DND-41 (cell line): ENCODE results near the gene PRKCE.

Experiments
- ATAC-seq: fragments of 200-7000 bp; cut with Tn5 transposase; 3 replicates; pipeline ENCODE4 v1.9.1; 2021; ENCODE audit warnings: low read depth; ENCODE audit not compliant: insufficient read depth
- DNase-seq: peaks from one replicate; pipeline ENCODE4 v3.0.0-alpha.2; 2020
- H2AFZ ChIP-seq: 2 replicates; pipeline ENCODE4 v1.6.0; 2012; ENCODE audit warnings: low read depth, low read length
- H3K27ac ChIP-seq: 2 replicates; pipeline ENCODE4 v1.5.1; 2012; ENCODE audit warnings: low read length, inconsistent platforms
- H3K27me3 ChIP-seq: fragments of 200-600 bp; sonication (generic); 2 replicates; pipeline ENCODE4 v1.6.0; 2012; ENCODE audit warnings: low read length, mild to moderate bottlenecking, inconsistent platforms; ENCODE audit not compliant: insufficient read depth, poor library complexity
- H3K36me3 ChIP-seq: 2 replicates; pipeline ENCODE4 v1.5.1; 2012; ENCODE audit warnings: low read length, inconsistent platforms; ENCODE audit not compliant: insufficient read depth
- H3K4me1 ChIP-seq: 2 replicates; pipeline ENCODE4 v1.5.1; 2012; ENCODE audit warnings: mild to moderate bottlenecking, low read length; ENCODE audit not compliant: insufficient read depth
- H3K4me2 ChIP-seq: 2 replicates; pipeline ENCODE4 v1.6.0; 2012; ENCODE audit warnings: mild to moderate bottlenecking, moderate library complexity, low read length, inconsistent platforms; ENCODE audit not compliant: insufficient read depth
- H3K4me3 ChIP-seq, 2 experiments: fragments of 200-600 bp in 1 of 2; shearing (Covaris generic) in 1 of 2; 2 replicates each; pipeline ENCODE4 v1.5.1; 2012 to 2016; ENCODE audit warnings: inconsistent platforms in 2 of 2, low read length in 2 of 2, mild to moderate bottlenecking in 2 of 2, low read depth in 1 of 2, moderate library complexity in 1 of 2
- H3K79me2 ChIP-seq: 2 replicates; pipeline ENCODE4 v1.6.0; 2012; ENCODE audit warnings: low read length, inconsistent platforms; ENCODE audit not compliant: insufficient read depth
- H3K9ac ChIP-seq: 2 replicates; pipeline ENCODE4 v1.6.0; 2012; ENCODE audit warnings: low read depth, mild to moderate bottlenecking, inconsistent platforms, low read length, moderate library complexity
- H3K9me3 ChIP-seq: 2 replicates; pipeline ENCODE4 v1.5.1; 2012; ENCODE audit warnings: low read length, moderate library complexity, mild to moderate bottlenecking, inconsistent platforms; ENCODE audit not compliant: insufficient read depth, severe bottlenecking
- H4K20me1 ChIP-seq: 2 replicates; pipeline ENCODE4 v1.6.0; 2012; ENCODE audit warnings: low read length; ENCODE audit not compliant: insufficient read depth
- EZH2 ChIP-seq: IDR thresholded peaks from 3 replicates; pipeline ENCODE4 v1.6.1; 2012; ENCODE audit warnings: borderline replicate concordance, low read depth, mild to moderate bottlenecking, moderate library complexity, low read length, inconsistent platforms; ENCODE audit not compliant: severe bottlenecking
- TF ChIP-seq, protein P1 (sequence below): IDR thresholded peaks from 2 replicates; pipeline ENCODE4 v1.5.1; 2012; ENCODE audit warnings: borderline replicate concordance, low read length, moderate library complexity, mild to moderate bottlenecking; ENCODE audit not compliant: poor library complexity, severe bottlenecking; ENCODE audit errors: extremely low read depth

The PRKCE gene

DNA sequence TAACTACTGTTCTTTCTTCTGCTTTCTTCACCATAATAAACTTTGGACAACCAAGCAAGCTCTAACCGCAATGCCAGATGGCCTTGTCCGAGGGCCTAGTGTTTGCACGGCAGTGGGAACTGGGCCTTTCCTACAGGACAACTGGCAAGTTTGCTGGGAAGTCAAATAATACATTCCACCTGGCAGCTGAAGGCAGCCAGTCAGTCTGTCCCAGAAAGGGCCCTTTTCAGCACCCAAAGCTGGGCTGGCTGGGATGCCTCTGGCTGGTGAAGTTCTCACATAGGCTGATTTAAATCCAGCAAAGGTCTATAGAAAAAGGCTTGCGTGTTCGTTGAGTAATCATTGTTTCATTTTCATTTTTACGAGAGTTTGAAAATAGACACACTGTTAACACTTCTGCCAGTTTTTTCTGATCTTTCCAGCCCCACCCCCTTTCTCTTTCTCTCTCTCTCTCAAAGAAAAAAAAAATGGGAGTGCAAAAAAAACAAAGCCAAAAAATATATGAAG lies 535.7 kb downstream of the PRKCE start:
- peak overlapping the region; percentile 52 for H3K4me2 ChIP-seq
- H3K4me1 ChIP-seq: peaks cover 15% of the 10 kb centered on the region
- DNase-seq (peak; percentile 59), ATAC-seq (peak; percentile 92)
- peak overlapping the region; percentile 38 for H3K9ac ChIP-seq
- peak overlapping the region; percentile 59 for H2AFZ ChIP-seq
- H3K4me3 ChIP-seq: peak overlapping the region in 1 of 2 experiments; percentile 39; a peak in 1 of 4 replicates
- no peaks in the 10 kb centered on the region for H3K9me3 ChIP-seq
- no peaks in the 10 kb centered on the region for H4K20me1 ChIP-seq
- no peaks in the 10 kb centered on the region for H3K27me3 ChIP-seq
- no peaks in the 10 kb centered on the region for H3K79me2 ChIP-seq
- peak overlapping the region; percentile 84 for H3K27ac ChIP-seq
- 0 out of 2 replicates have a peak, but pooled peaks cover 3% of the 10 kb centered on the region for H3K36me3 ChIP-seq
- TF ChIP-seq, protein P1, sequence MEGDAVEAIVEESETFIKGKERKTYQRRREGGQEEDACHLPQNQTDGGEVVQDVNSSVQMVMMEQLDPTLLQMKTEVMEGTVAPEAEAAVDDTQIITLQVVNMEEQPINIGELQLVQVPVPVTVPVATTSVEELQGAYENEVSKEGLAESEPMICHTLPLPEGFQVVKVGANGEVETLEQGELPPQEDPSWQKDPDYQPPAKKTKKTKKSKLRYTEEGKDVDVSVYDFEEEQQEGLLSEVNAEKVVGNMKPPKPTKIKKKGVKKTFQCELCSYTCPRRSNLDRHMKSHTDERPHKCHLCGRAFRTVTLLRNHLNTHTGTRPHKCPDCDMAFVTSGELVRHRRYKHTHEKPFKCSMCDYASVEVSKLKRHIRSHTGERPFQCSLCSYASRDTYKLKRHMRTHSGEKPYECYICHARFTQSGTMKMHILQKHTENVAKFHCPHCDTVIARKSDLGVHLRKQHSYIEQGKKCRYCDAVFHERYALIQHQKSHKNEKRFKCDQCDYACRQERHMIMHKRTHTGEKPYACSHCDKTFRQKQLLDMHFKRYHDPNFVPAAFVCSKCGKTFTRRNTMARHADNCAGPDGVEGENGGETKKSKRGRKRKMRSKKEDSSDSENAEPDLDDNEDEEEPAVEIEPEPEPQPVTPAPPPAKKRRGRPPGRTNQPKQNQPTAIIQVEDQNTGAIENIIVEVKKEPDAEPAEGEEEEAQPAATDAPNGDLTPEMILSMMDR: no peak
- no peak for TF ChIP-seq EZH2

DNA sequence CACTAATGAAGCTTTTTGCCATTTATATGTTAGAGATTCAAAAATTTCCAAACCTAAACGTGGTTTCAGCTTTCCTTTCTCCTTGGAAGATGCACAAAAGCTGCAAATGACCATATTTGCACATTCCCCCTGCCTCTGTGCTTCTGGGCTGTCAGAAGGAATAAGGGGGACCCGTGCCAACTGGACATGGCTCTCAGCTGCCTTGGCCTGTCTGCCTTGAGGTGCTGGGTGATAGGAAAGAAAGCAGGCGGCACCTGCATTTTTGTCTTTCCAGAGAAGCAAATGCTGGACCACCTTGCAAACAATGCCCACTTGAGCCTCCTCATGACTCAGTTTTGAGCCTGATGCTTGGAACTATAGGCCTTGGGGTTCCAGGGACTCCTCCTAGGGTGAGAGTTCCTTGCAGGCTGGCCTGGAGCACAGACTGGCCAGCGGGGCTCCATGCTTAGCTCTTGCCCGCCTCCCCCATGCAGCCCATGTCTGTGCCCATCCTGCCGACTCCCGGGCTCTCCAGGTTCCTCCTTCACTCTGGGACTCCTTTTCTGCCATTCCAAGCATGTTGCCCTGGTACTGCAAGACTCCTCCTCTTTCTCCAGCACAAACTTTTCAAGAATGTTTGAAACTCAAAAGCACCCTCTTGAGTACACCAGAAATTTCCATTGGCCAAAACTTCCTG lies 536.7 kb downstream of the PRKCE start:
- no peak for DNase-seq
- no peak overlapping the region for H2AFZ ChIP-seq
- H4K20me1 ChIP-seq: no peaks in the 10 kb centered on the region
- 0 out of 2 replicates have a peak, but pooled peaks cover 3% of the 10 kb centered on the region for H3K36me3 ChIP-seq
- peak overlapping the region; percentile 52 for H3K4me2 ChIP-seq
- ATAC-seq: no peak
- peak overlapping the region; percentile 64 for H3K27ac ChIP-seq
- H3K4me1 ChIP-seq: peaks cover 15% of the 10 kb centered on the region
- H3K9me3 ChIP-seq: no peaks in the 10 kb centered on the region
- H3K4me3 ChIP-seq: no peak overlapping the region
- no peaks in the 10 kb centered on the region for H3K79me2 ChIP-seq
- no peak for TF ChIP-seq EZH2
- TF ChIP-seq, protein P1: no peak
- no peaks in the 10 kb centered on the region for H3K27me3 ChIP-seq
- H3K9ac ChIP-seq: peak overlapping the region; percentile 38

DNA sequence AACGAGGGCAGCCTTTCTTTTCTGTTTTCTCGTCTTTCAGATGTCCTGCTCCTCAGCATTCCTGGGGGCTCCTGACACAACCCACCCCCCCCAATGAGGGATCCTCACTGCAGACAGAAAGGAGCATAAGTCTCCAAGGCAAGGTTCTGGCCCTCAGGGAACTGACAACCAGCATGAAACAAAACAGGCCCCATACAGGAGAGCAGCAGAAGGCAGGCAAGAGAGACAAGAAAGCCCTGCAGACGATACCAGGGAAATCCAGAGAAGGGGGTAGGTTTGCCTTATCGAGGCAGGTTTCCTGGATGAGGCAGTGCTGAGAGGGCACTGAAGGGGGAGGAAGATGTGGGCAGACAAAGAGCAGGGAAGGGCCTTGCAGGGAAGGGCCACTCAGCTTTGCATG lies 541.9 kb downstream of the PRKCE start:
- H3K4me3 ChIP-seq: no peak overlapping the region
- DNase-seq (no peak), ATAC-seq (no peak)
- H3K36me3 ChIP-seq: no peaks in the 10 kb centered on the region
- no peak overlapping the region for H3K4me2 ChIP-seq
- no peaks in the 10 kb centered on the region for H3K27me3 ChIP-seq
- no peak overlapping the region for H3K9ac ChIP-seq
- TF ChIP-seq, protein P1: no peak
- TF ChIP-seq EZH2: no peak
- H4K20me1 ChIP-seq: no peaks in the 10 kb centered on the region
- H3K9me3 ChIP-seq: no peaks in the 10 kb centered on the region
- no peaks in the 10 kb centered on the region for H3K79me2 ChIP-seq
- no peak overlapping the region for H2AFZ ChIP-seq
- no peak overlapping the region for H3K27ac ChIP-seq
- H3K4me1 ChIP-seq: peaks cover 6% of the 10 kb centered on the region
